Heart left ventricle (tissue), 16 donors: Measurements from ENCODE around the gene CFAP45. TPM values are rescaled to one million over a fixed set of nuclear protein-coding genes. Genes with fewer than 3 reads are reported as not detected.

Experiments used
- ATAC-seq, 4 donors: fragments of 200-7000 bp; cut with Tn5 transposase; one replicate each; pipeline ENCODE4 v1.9.1; 2020 to 2022; ENCODE audit warnings: moderate library complexity in 4 of 4, mild to moderate bottlenecking in 3 of 4, moderate number of reproducible peaks in 1 of 4
- DNase-seq, 5 donors: peaks; one replicate each; pipeline ENCODE4 v3.0.0-alpha.2; 2020
- H3K27ac ChIP-seq, 12 donors: fragments of 200-600 bp; sonication (generic) in 4 of 12; one replicate each; pipeline versions ENCODE4 v1.5.0 to v1.8.0; 2016 to 2022; ENCODE audit warnings: mild to moderate bottlenecking in 2 of 12
- H3K27me3 ChIP-seq, 9 donors: fragments of 200-600 bp; sonication (generic) in 2 of 9; one replicate each; pipeline versions ENCODE4 v1.5.1 to v1.8.0; 2016 to 2022; ENCODE audit warnings: mild to moderate bottlenecking in 3 of 9
- H3K36me3 ChIP-seq, 9 donors: fragments of 200-600 bp; sonication (generic) in 2 of 9; one replicate each; pipeline versions ENCODE4 v1.5.0 to v1.8.0; 2018 to 2022; ENCODE audit warnings: mild to moderate bottlenecking in 2 of 9
- H3K4me1 ChIP-seq, 12 donors: fragments of 200-600 bp; sonication (generic) in 4 of 12; one replicate each; pipeline versions ENCODE4 v1.5.0 to v1.8.0; 2016 to 2022; ENCODE audit warnings: mild to moderate bottlenecking in 3 of 12
- H3K4me3 ChIP-seq, 12 donors: fragments of 200-600 bp; sonication (generic) in 4 of 12; one replicate each; pipeline versions ENCODE4 v1.5.0 to v1.8.0; 2017 to 2022; ENCODE audit warnings: mild to moderate bottlenecking in 9 of 12, moderate library complexity in 4 of 12
- H3K9me3 ChIP-seq, 12 donors: fragments of 200-600 bp; sonication (generic) in 4 of 12; one replicate each; pipeline versions ENCODE4 v1.5.0 to v1.8.0; 2016 to 2022; ENCODE audit warnings: mild to moderate bottlenecking in 1 of 12
- CTCF ChIP-seq, 12 donors: fragments of 200-600 bp; sonication (generic) in 4 of 12; IDR thresholded peaks; one replicate each; pipeline versions ENCODE4 v1.5.0 to v1.8.0; 2018 to 2022; ENCODE audit warnings: antibody characterized with exemption in 12 of 12, mild to moderate bottlenecking in 5 of 12
- POLR2A ChIP-seq, 2 donors: fragments of 450-650 bp; IDR thresholded peaks; one replicate each; pipeline ENCODE4 v1.6.1; 2017; ENCODE audit warnings: antibody characterized with exemption in 2 of 2, mild to moderate bottlenecking in 2 of 2, moderate library complexity in 2 of 2
- WGBS, 4 donors: extraction: QIAGEN DNeasy Blood & Tissue Kit in 2 of 4; methylation state at CpG; one replicate each; pipeline versions ENCODE4 v1.1.5 to v1.1.7; 2013 to 2018; 5-methylcytosine and 5-hydroxymethylcytosine counted together
- intact Hi-C, 10 donors: fragments of 100-400 bp; cut with DNase I; formaldehyde crosslinking; loops; one replicate each; pipeline versions ENCODE4 v1.11.1 to v1.14.2; 2022
- polyA plus RNA-seq, 2 donors: library from polyadenylated mRNA; stranded (reverse); fragments of 200-250 nt; gene quantifications; one replicate each; pipeline ENCODE4 v1.2.3, GENCODE V29; 2013
- total RNA-seq, 9 donors: library from RNA; depleted of rRNA in 2 of 9; stranded (reverse); fragments of >200 nt in 2 of 9; fragmentation: NEBNext Ultra II Directional in 3 of 9; extraction: Animal tissue kit (Norgen Biotek cat#: 25700) in 3 of 9; gene quantifications; one replicate each; pipeline versions ENCODE4 v1.1.0 to v1.2.4, GENCODE V29; 2016 to 2023
- donor health status: ischemic (EF 13 %, LVEDD 7.1; RV severe dilation, severe dysfunction).
- donor health status: healthy with polysubstance abuse.
- donor health status: DM: no; HTN: yes; CAD: no.
- donor health status: DM: no; HTN: no; CAD: no.
- donor health status: ischemic (EF 25% LVEDD 6.9; RV normal size, moderate dysfunction).
- donor health status: ischemic (EF 25% LVEDD 5.7; RV mildly dilated, moderate dysfunction).
- donor health status: healthy.
- donor health status: DM: yes; HTN: yes; CAD: no.
- donor health status: ischemic (EF 35%, LVEDD 5.7; RV mildly dilated, moderate dysfunction).
- donor health status: nonischemic (EF 11% LVEDD 7.7; RV severe dilation, severe dysfunction).
- donor health status: DM: yes; HTN: yes; CAD: no.
- donor health status: PGD.
- donor health status: ischemic (EF 29% LVEDD 5.4; RV normal size, mild dysfunction).
- donor health status: nonischemic (EF 23%, LVEDD 6.1; RV moderate dilation, normal function).

The CFAP45 gene
- total and polyA plus RNA-seq, 11 donors = 0.29 to 1.8 (median 0.62) TPM; not detected in 2

GRCh38 chr1:159922511-159923202 is 22.7 kb upstream of the CFAP45 start:
- TF ChIP-seq POLR2A (IDR thresholded peaks at IDR 0.05) = no peak
- no peak for TF ChIP-seq CTCF (IDR thresholded peaks at IDR 0.05)
- DNase-seq (peak; percentile 78 to 92 (median 83)), ATAC-seq (peak; percentile 3 to 20 (median 16))
- H3K9me3 ChIP-seq = no peaks in the 10 kb centered on the region
- 27 to 46% (median 41%) methylated on average over 5 to 8 of the region's 8 CpGs for WGBS, 4 donors
- peak overlapping the region; percentile 11 to 99 (median 84) for H3K4me3 ChIP-seq
- H3K36me3 ChIP-seq = peaks cover 0 to 39% (median 34%) of the 10 kb centered on the region in 9 donors
- H3K27ac ChIP-seq = peak overlapping the region; percentile 86 to 100 (median 97)
- H3K4me1 ChIP-seq = peaks cover 0 to 67% (median 53%) of the 10 kb centered on the region in 12 donors
- intact Hi-C loops = loop anchor here in 5 of 10 donors (2.0 to 10.0 kb wide), 3 partner anchors 68 to 908 kb away; no protein-coding TSS in a partner anchor
- H3K27me3 ChIP-seq = no peaks in the 10 kb centered on the region

- peaks cover under 1 to 74% (median 56%) of the 10 kb centered on the region in 12 donors for H3K4me1 ChIP-seq
- intact Hi-C loops = loop anchor here in 5 of 10 donors (2.0 to 10.0 kb wide), 3 partner anchors 67 to 907 kb away; no protein-coding TSS in a partner anchor
- H3K36me3 ChIP-seq = peaks cover 0 to 46% (median 40%) of the 10 kb centered on the region in 9 donors
- no peak for ATAC-seq
- H3K27ac ChIP-seq = peak overlapping the region; percentile 86 to 100 (median 97)
- DNase-seq = peak in 4 of 5 donors; percentile 38 to 69 (median 54)
- WGBS, 4 donors = 36 to 53% (median 40%) methylated on average over 18 of the region's 18 CpGs
- no peaks in the 10 kb centered on the region for H3K27me3 ChIP-seq
- TF ChIP-seq POLR2A (IDR thresholded peaks at IDR 0.05) (no peak), CTCF (IDR thresholded peaks at IDR 0.05) (no peak)
- peak overlapping the region; percentile 11 to 99 (median 84) for H3K4me3 ChIP-seq
- H3K9me3 ChIP-seq = no peaks in the 10 kb centered on the region
Measured at GRCh38 chr1:159921700-159922504, 21.9 kb upstream of the CFAP45 start.

GRCh38 chr1:159921251-159921650 is 21.3 kb upstream of the CFAP45 start:
- Histone ChIP-seq H3K27me3 (no peaks in the 10 kb centered on the region), H3K4me1 (peaks cover 7 to 76% (median 60%) of the 10 kb centered on the region in 12 donors), H3K27ac (peak overlapping the region in 11 of 12 donors; percentile 86 to 100 (median 97)), H3K36me3 (peaks cover 0 to 53% (median 43%) of the 10 kb centered on the region in 9 donors), H3K4me3 (peak overlapping the region in 8 of 12 donors; percentile 66 to 99 (median 84)), H3K9me3 (no peaks in the 10 kb centered on the region)
- no peak for DNase-seq
- WGBS, 4 donors = 49 to 67% (median 59%) methylated on average over 1 of the region's 1 CpG
- intact Hi-C loops = loop anchor here in 4 of 10 donors (10.0 kb wide), 2 partner anchors 66 to 906 kb away; no protein-coding TSS in a partner anchor
- ATAC-seq = no peak
- TF ChIP-seq CTCF (IDR thresholded peaks at IDR 0.05) (no peak), POLR2A (IDR thresholded peaks at IDR 0.05) (no peak)
